PC-3 (cell line): ENCODE measurements around the gene ELP6. TPM values are rescaled to one million over a fixed set of nuclear protein-coding genes. Genes with fewer than 3 reads are reported as not detected.

Experiments used
- ATAC-seq: fragments of 200-7000 bp; cut with Tn5 transposase; 2 replicates; pipeline ENCODE4 v1.9.1; 2020; ENCODE audit warnings: mild to moderate bottlenecking, moderate library complexity
- BruUV-seq: library from RNA; stranded (reverse); fragments of 400-500 nt; replicated peaks from 2 replicates; lab custom pipeline; 2021; lab: Mats Ljungman, UMichigan
- CTCF ChIA-PET: fragments of 300-600 bp; sonication (Branson Sonifier 250); formaldehyde crosslinking; loops from one replicate; lab custom pipeline; 2022; ENCODE audit warnings: antibody characterized with exemption; lab: Charles Lee
- POLR2A ChIA-PET: fragments of 300-600 bp; sonication (Branson Sonifier 250); formaldehyde crosslinking; loops from one replicate; lab custom pipeline; 2022; ENCODE audit warnings: antibody characterized with exemption; ENCODE audit not compliant: unreplicated experiment; lab: Charles Lee
- DNase-seq: peaks from one replicate; pipeline ENCODE4 v3.0.0-alpha.2; 2015
- H2AFZ ChIP-seq: fragments of 300-600 bp; sonication (generic); 2 replicates; pipeline ENCODE4 v1.6.0; 2016; ENCODE audit warnings: antibody characterized with exemption, low read length
- H3F3A ChIP-seq: fragments of 300-600 bp; sonication (generic); one replicate; pipeline ENCODE4 v1.6.0; 2017; ENCODE audit warnings: antibody characterized with exemption, low read length, control low read depth, mild to moderate bottlenecking; ENCODE audit not compliant: unreplicated experiment
- H3K27ac ChIP-seq: fragments of 300-600 bp; sonication (generic); 2 replicates; pipeline ENCODE4 v1.5.1; 2016; ENCODE audit warnings: mild to moderate bottlenecking, low read length
- H3K27me3 ChIP-seq: fragments of 300-600 bp; sonication (generic); 2 replicates; pipeline ENCODE4 v1.6.1; 2016; ENCODE audit warnings: low read length, mixed read lengths
- H3K36me3 ChIP-seq: fragments of 300-600 bp; sonication (generic); 2 replicates; pipeline ENCODE4 v1.6.1; 2016; ENCODE audit warnings: low read depth, mixed run types, low read length, mixed read lengths
- H3K4me1 ChIP-seq: fragments of 300-600 bp; sonication (generic); 2 replicates; pipeline ENCODE4 v1.5.1; 2016; ENCODE audit warnings: low read length; ENCODE audit not compliant: insufficient read depth
- H3K4me2 ChIP-seq: fragments of 300-600 bp; sonication (generic); 2 replicates; pipeline ENCODE4 v1.6.0; 2016; ENCODE audit warnings: low read length
- H3K4me3 ChIP-seq: fragments of 300-600 bp; sonication (generic); 2 replicates; pipeline ENCODE4 v1.5.1; 2016; ENCODE audit warnings: mild to moderate bottlenecking, low read length, mixed read lengths
- H3K79me2 ChIP-seq: fragments of 300-600 bp; sonication (generic); 2 replicates; pipeline ENCODE4 v1.6.1; 2017; ENCODE audit warnings: low read length, mixed read lengths
- H3K9ac ChIP-seq: fragments of 300-600 bp; sonication (generic); 2 replicates; pipeline ENCODE4 v1.6.0; 2016; ENCODE audit warnings: mild to moderate bottlenecking, low read length
- H3K9me2 ChIP-seq: fragments of 300-600 bp; sonication (generic); replicated peaks from 2 replicates; pipeline ENCODE4 v1.6.1; 2016; ENCODE audit warnings: mixed run types, low read length, mixed read lengths
- H3K9me3 ChIP-seq: fragments of 300-600 bp; sonication (generic); 2 replicates; pipeline ENCODE4 v1.6.1; 2016; ENCODE audit warnings: low read length, mixed read lengths
- H4K20me1 ChIP-seq: fragments of 300-600 bp; sonication (generic); 2 replicates; pipeline ENCODE4 v1.6.1; 2016; ENCODE audit warnings: low read length, mixed read lengths
- CTCF ChIP-seq: fragments of 300-600 bp; sonication (generic); conservative IDR thresholded peaks from 2 replicates; pipeline ENCODE4 v1.5.1; 2017; ENCODE audit warnings: antibody characterized with exemption, low read depth, mild to moderate bottlenecking, low read length
- EZH2 ChIP-seq: fragments of 300-600 bp; sonication (generic); IDR thresholded peaks from one replicate; pipeline ENCODE4 v1.6.1; 2017; ENCODE audit warnings: antibody characterized with exemption, mild to moderate bottlenecking, low read length; ENCODE audit not compliant: unreplicated experiment
- EZH2phosphoT487 ChIP-seq: fragments of 300-600 bp; sonication (generic); IDR thresholded peaks from 2 replicates; pipeline ENCODE4 v1.6.1; 2018; ENCODE audit warnings: mild to moderate bottlenecking, antibody characterized with exemption, low read length, borderline replicate concordance
- intact Hi-C: fragments of 100-400 bp; cut with micrococcal nuclease; formaldehyde crosslinking; loops from 2 replicates; pipeline ENCODE4 v1.9.0; 2023
- total RNA-seq: library from RNA; depleted of rRNA; stranded (reverse); fragments of >200 nt; gene quantifications from 2 replicates; pipeline ENCODE4 v1.2.3, GENCODE V29; 2014

Gene ELP6
- total RNA-seq, 1 experiment from 2014 or later, result 64.5 TPM

- BruUV-seq, result no TSS peak
- DNase-seq (peak; percentile 63), ATAC-seq (peak; percentile 24; the same call in 1 of the 2 replicates)
- H3K27me3 ChIP-seq, result no peaks in the 10 kb centered on the region
- no peak overlapping the region for H3K4me2 ChIP-seq
- H3K4me3 ChIP-seq, result no peak overlapping the region
- no peaks in the 10 kb centered on the region for H3K4me1 ChIP-seq
- no peaks in the 10 kb centered on the region for H3K9me2 ChIP-seq
- H2AFZ ChIP-seq, result no peak overlapping the region
- H4K20me1 ChIP-seq, result no peaks in the 10 kb centered on the region
- no peaks in the 10 kb centered on the region for H3K79me2 ChIP-seq
- no peaks in the 10 kb centered on the region for H3K9me3 ChIP-seq
- H3K27ac ChIP-seq, result no peak overlapping the region
- no peak overlapping the region for H3K9ac ChIP-seq
- POLR2A ChIA-PET, result no interaction called here
- no peaks in the 10 kb centered on the region for H3K36me3 ChIP-seq
- TF ChIP-seq EZH2phosphoT487 (no peak), CTCF (no peak), EZH2 (no peak)
- CTCF ChIA-PET, result interaction anchor here (0.6 to 0.7 kb wide), 2 partner anchors 52 to 156 kb away, joined by 3 read pairs; no protein-coding TSS in a partner anchor
- intact Hi-C loops, result no loop called here
- peaks cover 4% of the 10 kb centered on the region for H3F3A ChIP-seq
These were observed 14.6 kb upstream of the ELP6 start for GRCh38 chr3:47527952-47528725.

GRCh38 chr3:47525617-47526016 is 12.1 kb upstream of the ELP6 start:
- TF ChIP-seq CTCF (no peak), EZH2 (no peak), EZH2phosphoT487 (no peak)
- Histone ChIP-seq H3K27ac (no peak overlapping the region), H3K9me2 (no peaks in the 10 kb centered on the region), H3K9me3 (no peaks in the 10 kb centered on the region), H3K79me2 (no peaks in the 10 kb centered on the region), H4K20me1 (no peaks in the 10 kb centered on the region), H3K36me3 (no peaks in the 10 kb centered on the region), H3K4me2 (no peak overlapping the region), H2AFZ (no peak overlapping the region), H3K4me3 (no peak overlapping the region), H3K27me3 (no peaks in the 10 kb centered on the region), H3F3A (peaks cover 4% of the 10 kb centered on the region), H3K9ac (no peak overlapping the region), H3K4me1 (no peaks in the 10 kb centered on the region)
- no TSS peak for BruUV-seq
- intact Hi-C loops, result no loop called here
- DNase-seq (no peak), ATAC-seq (no peak)
- ChIA-PET CTCF (no interaction called here), POLR2A (no interaction called here)
